H1 (cell line): Measurements from ENCODE around the gene GLYR1. TPM values are rescaled to one million over a fixed set of nuclear protein-coding genes. Genes with fewer than 3 reads are reported as not detected.

Experiments used
- CTCF ChIA-PET: fragments of 300-600 bp; sonication (Branson Sonifier 250); formaldehyde crosslinking; loops from one replicate; lab custom pipeline; 2021; ENCODE audit not compliant: partially characterized antibody; lab: Charles Lee
- POLR2A ChIA-PET: fragments of 300-600 bp; sonication (Branson Sonifier 250); formaldehyde crosslinking; loops from one replicate; lab custom pipeline; 2021; ENCODE audit warnings: inconsistent platforms; ENCODE audit not compliant: partially characterized antibody; lab: Charles Lee
- DNase-seq, 2 experiments: peaks; one replicate each; pipeline versions ENCODE4 v3.0.0 to v3.0.0-alpha.2; 2010 to 2022; ENCODE audit warnings: low spot score in 2 of 2, low read depth in 1 of 2, mixed read lengths in 1 of 2
- FAIRE-seq: peaks from 2 replicates; lab custom pipeline; 2011; peaks lifted over from hg19 to GRCh38; lab: Jason Lieb, UNC
- H2AFZ ChIP-seq: 2 replicates; pipeline ENCODE4 v1.8.1; 2012; ENCODE audit warnings: low read length, inconsistent platforms
- H2AK5ac ChIP-seq: 2 replicates; pipeline ENCODE4 v1.6.1; 2013; ENCODE audit warnings: low read depth, low read length
- H2BK120ac ChIP-seq: replicated peaks from 2 replicates; pipeline ENCODE3; 2013; ENCODE audit warnings: low read depth, low read length, inconsistent platforms
- H2BK12ac ChIP-seq: 2 replicates; pipeline ENCODE4 v1.6.1; 2013; ENCODE audit warnings: low read depth, low read length
- H2BK15ac ChIP-seq: 2 replicates; pipeline ENCODE4 v1.6.1; 2013; ENCODE audit warnings: low read length
- H2BK20ac ChIP-seq: 2 replicates; pipeline ENCODE4 v1.6.1; 2013; ENCODE audit warnings: low read length
- H2BK5ac ChIP-seq: 2 replicates; pipeline ENCODE4 v1.6.1; 2013; ENCODE audit warnings: low read depth, low read length
- H3K14ac ChIP-seq: 2 replicates; pipeline ENCODE4 v1.6.1; 2013; ENCODE audit warnings: inconsistent platforms; ENCODE audit not compliant: insufficient read length
- H3K18ac ChIP-seq: 2 replicates; pipeline ENCODE4 v1.6.1; 2013; ENCODE audit warnings: low read length; ENCODE audit errors: extremely low read depth
- H3K23ac ChIP-seq: 2 replicates; pipeline ENCODE4 v1.6.1; 2013; ENCODE audit warnings: inconsistent platforms; ENCODE audit not compliant: insufficient read length
- H3K23me2 ChIP-seq: 2 replicates; pipeline ENCODE4 v1.6.1; 2013; ENCODE audit warnings: low read depth, low read length
- H3K27ac ChIP-seq: 2 replicates; pipeline ENCODE4 v1.6.1; 2011; ENCODE audit warnings: low read depth, low read length, inconsistent platforms
- H3K27me3 ChIP-seq, 4 experiments: replicated peaks in 1 of 4; 1 replicate in 1 of 4; 2 replicates in 3 of 4; pipeline versions ENCODE4 v1.6.1 to v1.8.1; 2011 to 2013; ENCODE audit warnings: low read length in 3 of 4, mild to moderate bottlenecking in 3 of 4, inconsistent platforms in 2 of 4, mixed read lengths in 2 of 4, moderate library complexity in 1 of 4; ENCODE audit not compliant: control insufficient read depth in 3 of 4, insufficient read depth in 3 of 4; ENCODE audit errors: extremely low read depth in 1 of 4
- H3K36me3 ChIP-seq, 4 experiments: 2 replicates each; pipeline versions ENCODE4 v1.6.1 to v1.8.1; 2011 to 2013; ENCODE audit warnings: mild to moderate bottlenecking in 4 of 4, low read length in 3 of 4, moderate library complexity in 2 of 4, control low read depth in 1 of 4, inconsistent platforms in 1 of 4; ENCODE audit not compliant: insufficient read depth in 4 of 4, control insufficient read depth in 2 of 4
- H3K4ac ChIP-seq: replicated peaks from 2 replicates; pipeline ENCODE3; 2013; ENCODE audit warnings: low read length, low read depth, mixed read lengths, inconsistent platforms; ENCODE audit not compliant: insufficient read length
- H3K4me1 ChIP-seq, 4 experiments: replicated peaks in 1 of 4; 1 replicate in 1 of 4; 2 replicates in 3 of 4; pipeline versions ENCODE4 v1.6.1 to v1.8.1; 2011 to 2013; ENCODE audit warnings: low read length in 3 of 4, inconsistent platforms in 2 of 4, mixed read lengths in 1 of 4; ENCODE audit not compliant: insufficient read depth in 4 of 4, control insufficient read depth in 3 of 4
- H3K4me2 ChIP-seq, 2 experiments: 2 replicates each; pipeline versions ENCODE4 v1.6.1 to v1.8.1; 2011 to 2013; ENCODE audit warnings: low read depth in 2 of 2, low read length in 2 of 2, control low read depth in 1 of 2, inconsistent platforms in 1 of 2, mild to moderate bottlenecking in 1 of 2; ENCODE audit not compliant: insufficient read depth in 1 of 2
- H3K4me3 ChIP-seq, 4 experiments: fragments of 200-600, 300-600 bp in 1 of 4; sonication (generic), shearing (Covaris generic), sonication (Bioruptor Twin) in 1 of 4; 2 replicates each; pipeline versions ENCODE4 v1.5.1 to v1.8.1; 2011 to 2016; ENCODE audit warnings: low read length in 4 of 4, low read depth in 3 of 4, control low read depth in 2 of 4, inconsistent platforms in 2 of 4, mild to moderate bottlenecking in 2 of 4, mixed read lengths in 1 of 4, moderate library complexity in 1 of 4; ENCODE audit not compliant: insufficient read depth in 2 of 4; ENCODE audit errors: extremely low read depth in 1 of 4
- H3K56ac ChIP-seq: replicated peaks from 2 replicates; pipeline ENCODE3; 2013; ENCODE audit warnings: low read depth, mild to moderate bottlenecking, mixed read lengths, low read length, inconsistent platforms; ENCODE audit not compliant: insufficient read length
- H3K79me1 ChIP-seq: 2 replicates; pipeline ENCODE4 v1.6.1; 2013; ENCODE audit warnings: low read depth, low read length, control low read depth
- H3K79me2 ChIP-seq, 2 experiments: 2 replicates each; pipeline versions ENCODE4 v1.6.1 to v1.8.1; 2012 to 2013; ENCODE audit warnings: low read length in 2 of 2, mild to moderate bottlenecking in 2 of 2, inconsistent platforms in 1 of 2; ENCODE audit not compliant: insufficient read depth in 2 of 2, control insufficient read depth in 1 of 2
- H3K9ac ChIP-seq, 4 experiments: replicated peaks in 1 of 4; 1 replicate in 1 of 4; 2 replicates in 3 of 4; pipeline versions ENCODE4 v1.6.1 to v1.8.1; 2011 to 2013; ENCODE audit warnings: low read depth in 3 of 4, low read length in 3 of 4, control low read depth in 2 of 4, mild to moderate bottlenecking in 2 of 4, moderate library complexity in 2 of 4, inconsistent platforms in 1 of 4; ENCODE audit errors: extremely low read depth in 1 of 4
- H3K9me3 ChIP-seq, 2 experiments: 2 replicates each; pipeline versions ENCODE4 v1.6.1 to v1.8.1; 2012 to 2013; ENCODE audit warnings: mild to moderate bottlenecking in 2 of 2, moderate library complexity in 2 of 2, control low read depth in 1 of 2, inconsistent platforms in 1 of 2, low read depth in 1 of 2, low read length in 1 of 2, mixed read lengths in 1 of 2; ENCODE audit not compliant: insufficient read depth in 2 of 2
- H4K20me1 ChIP-seq, 2 experiments: replicated peaks in 1 of 2; 2 replicates each; pipeline versions ENCODE3 to v1.8.1; 2011 to 2013; ENCODE audit warnings: inconsistent platforms in 2 of 2, low read length in 2 of 2, mild to moderate bottlenecking in 1 of 2; ENCODE audit not compliant: insufficient read depth in 2 of 2, control insufficient read depth in 1 of 2
- H4K5ac ChIP-seq: 2 replicates; pipeline ENCODE4 v1.6.1; 2013; ENCODE audit warnings: low read length, low read depth, mixed read lengths, inconsistent platforms; ENCODE audit not compliant: insufficient read length
- H4K8ac ChIP-seq: 2 replicates; pipeline ENCODE4 v1.8.0; 2013; ENCODE audit warnings: mild to moderate bottlenecking, moderate library complexity, low read length, inconsistent platforms; ENCODE audit not compliant: insufficient read depth; ENCODE audit errors: extremely low read depth
- H4K91ac ChIP-seq: replicated peaks from 2 replicates; pipeline ENCODE3; 2013; ENCODE audit warnings: low read length, mixed read lengths, inconsistent platforms; ENCODE audit not compliant: insufficient read length
- ATF3 ChIP-seq: IDR thresholded peaks from 2 replicates; pipeline ENCODE4 v1.6.1; 2011; ENCODE audit warnings: low read depth, mild to moderate bottlenecking, low read length; ENCODE audit not compliant: insufficient read depth
- CHD2 ChIP-seq: IDR thresholded peaks from 2 replicates; pipeline ENCODE4 v1.6.1; 2012; ENCODE audit warnings: low read length, improper control_type of control experiment
- POLR2A ChIP-seq, 2 experiments: IDR thresholded peaks; 1 replicate in 1 of 2; 2 replicates in 1 of 2; pipeline ENCODE4 v1.6.1; 2011; ENCODE audit warnings: low read depth in 2 of 2, low read length in 2 of 2, mild to moderate bottlenecking in 2 of 2; ENCODE audit errors: control extremely low read depth in 1 of 2
- SRF ChIP-seq: IDR thresholded peaks from 2 replicates; pipeline ENCODE4 v1.6.1; 2011; ENCODE audit warnings: mild to moderate bottlenecking, low read depth, low read length, moderate library complexity
- WGBS, 2 experiments: shearing (Covaris generic) in 1 of 2; methylation state at CpG; one replicate each; pipeline versions ENCODE4 v1.1.6 to v1.1.7; 2013 to 2015; ENCODE audit warnings: low lambda C conversion rate in 2 of 2, mixed read lengths in 2 of 2, inconsistent platforms in 1 of 2, low coverage in 1 of 2, missing lambda C conversion rate in 1 of 2; ENCODE audit not compliant: insufficient replicate concordance in 2 of 2, insufficient coverage in 1 of 2, insufficient read length in 1 of 2; ENCODE audit errors: extremely low coverage in 1 of 2, missing lambda C conversion rate in 1 of 2; 5-methylcytosine and 5-hydroxymethylcytosine counted together
- polyA plus RNA-seq, 7 experiments: library from polyadenylated mRNA; depleted of rRNA in 3 of 7; stranded (reverse) in 5 of 7; unstranded in 2 of 7; fragments of >200 nt in 5 of 7; fragments of 200-250 nt in 2 of 7; gene quantifications; 1 replicate in 5 of 7; 2 replicates in 1 of 7; 4 replicates in 1 of 7; pipeline versions ENCODE4 v1.2.1 to v1.2.3, GENCODE V29; 2011 to 2013; ENCODE audit warnings: missing spikeins in 2 of 7, mixed read lengths in 2 of 7
- total RNA-seq: library from RNA; stranded (reverse); fragmentation: NEBNext Ultra II Directional; extraction: Animal tissue kit (Norgen Biotek cat#: 25700); gene quantifications from 2 replicates; pipeline ENCODE4 v1.2.1, GENCODE V29; 2021

Gene GLYR1
- total and polyA plus RNA-seq, 2 of the 8 experiments (the other 6 are each of a cell fraction or from before 2014, with no cell fraction given), result 50.2 to 115 TPM

- no peak overlapping the region for H3K4ac ChIP-seq
- CTCF ChIA-PET, result interaction anchor here (1.3 kb wide), 1 partner anchor 10 kb away, joined by 3 read pairs; no protein-coding TSS in a partner anchor
- no peak overlapping the region for H2BK12ac ChIP-seq
- H3K27me3 ChIP-seq, result no peaks in the 10 kb centered on the region
- H2AK5ac ChIP-seq, result no peak overlapping the region
- no peaks in the 10 kb centered on the region for H3K4me1 ChIP-seq
- H3K14ac ChIP-seq, result no peak overlapping the region
- no peak overlapping the region for H3K56ac ChIP-seq
- H2BK15ac ChIP-seq, result no peak overlapping the region
- H3K79me2 ChIP-seq, result 0 out of 4 replicates have a peak, but pooled peaks cover 0 to 4% of the 10 kb centered on the region in 2 experiments
- DNase-seq, result no peak
- no peak overlapping the region for H2BK5ac ChIP-seq
- H4K91ac ChIP-seq, result no peak overlapping the region
- no peak overlapping the region for H3K4me3 ChIP-seq
- H2AFZ ChIP-seq, result no peak overlapping the region
- no peak for FAIRE-seq
- H3K27ac ChIP-seq, result no peak overlapping the region
- H3K4me2 ChIP-seq, result no peak overlapping the region
- TF ChIP-seq ATF3, result no peak
- no peak for TF ChIP-seq SRF
- TF ChIP-seq POLR2A (IDR thresholded peaks at IDR 0.05; ENCODE audit: control extremely low read depth in 1 of 2, low read depth in 2 of 2, low read length in 2 of 2), result no peak
- TF ChIP-seq CHD2, result no peak
- no peak overlapping the region for H3K23ac ChIP-seq
- POLR2A ChIA-PET, result interaction anchor here (1.1 to 1.4 kb wide), 3 partner anchors 10 to 48 kb away, joined by 3 to 4 read pairs (median 4); partner anchors contain the start of gene GLYR1
- peaks cover 4% of the 10 kb centered on the region; the same call in 1 of the 2 replicates for H3K79me1 ChIP-seq
- no peaks in the 10 kb centered on the region for H3K23me2 ChIP-seq
- H2BK120ac ChIP-seq, result no peak overlapping the region
- peaks cover 10 to 54% (median 42%) of the 10 kb centered on the region in 4 experiments for H3K36me3 ChIP-seq
- H4K8ac ChIP-seq, result no peak overlapping the region
- H3K18ac ChIP-seq, result no peak overlapping the region
- H3K9ac ChIP-seq, result no peak overlapping the region
- H3K9me3 ChIP-seq, result no peaks in the 10 kb centered on the region
- no peak overlapping the region for H4K5ac ChIP-seq
- peaks cover 2 to 8% of the 10 kb centered on the region in 2 experiments for H4K20me1 ChIP-seq
- no peak overlapping the region for H2BK20ac ChIP-seq
- WGBS, 2 experiments, result 95% methylated on average over 2 of the region's 2 CpGs; no CpG with 5 or more reads in 1 of the 2 experiments
Observed at GRCh38 chr16:4836727-4837126, 10.4 kb downstream of the GLYR1 start.
